ENCODE measurements around the gene BLOC1S4. TPM values are rescaled to one million over a fixed set of nuclear protein-coding genes. Genes with fewer than 3 reads are reported as not detected.

The BLOC1S4 gene
- total RNA-seq, 1 donor from 2014 or later: 20.9 TPM

- peaks cover 11% of the 10 kb centered on the region for H3K27me3 Mint-ChIP-seq (ENCODE audit: unreplicated experiment)
- DNase-seq (ENCODE audit: low spot score): no peak
- TF ChIP-seq, protein P1, sequence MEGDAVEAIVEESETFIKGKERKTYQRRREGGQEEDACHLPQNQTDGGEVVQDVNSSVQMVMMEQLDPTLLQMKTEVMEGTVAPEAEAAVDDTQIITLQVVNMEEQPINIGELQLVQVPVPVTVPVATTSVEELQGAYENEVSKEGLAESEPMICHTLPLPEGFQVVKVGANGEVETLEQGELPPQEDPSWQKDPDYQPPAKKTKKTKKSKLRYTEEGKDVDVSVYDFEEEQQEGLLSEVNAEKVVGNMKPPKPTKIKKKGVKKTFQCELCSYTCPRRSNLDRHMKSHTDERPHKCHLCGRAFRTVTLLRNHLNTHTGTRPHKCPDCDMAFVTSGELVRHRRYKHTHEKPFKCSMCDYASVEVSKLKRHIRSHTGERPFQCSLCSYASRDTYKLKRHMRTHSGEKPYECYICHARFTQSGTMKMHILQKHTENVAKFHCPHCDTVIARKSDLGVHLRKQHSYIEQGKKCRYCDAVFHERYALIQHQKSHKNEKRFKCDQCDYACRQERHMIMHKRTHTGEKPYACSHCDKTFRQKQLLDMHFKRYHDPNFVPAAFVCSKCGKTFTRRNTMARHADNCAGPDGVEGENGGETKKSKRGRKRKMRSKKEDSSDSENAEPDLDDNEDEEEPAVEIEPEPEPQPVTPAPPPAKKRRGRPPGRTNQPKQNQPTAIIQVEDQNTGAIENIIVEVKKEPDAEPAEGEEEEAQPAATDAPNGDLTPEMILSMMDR (IDR thresholded peaks at IDR 0.05; ENCODE audit: unreplicated experiment): no peak
- no peak overlapping the region for H3K27ac Mint-ChIP-seq (ENCODE audit: unreplicated experiment)
- no peak overlapping the region for H3K4me3 Mint-ChIP-seq (ENCODE audit: unreplicated experiment)
- H3K4me1 Mint-ChIP-seq (ENCODE audit: unreplicated experiment): no peaks in the 10 kb centered on the region
- no peaks in the 10 kb centered on the region for H3K9me3 Mint-ChIP-seq (ENCODE audit: unreplicated experiment)
- H3K36me3 Mint-ChIP-seq (ENCODE audit: low read depth, unreplicated experiment): peaks cover 9% of the 10 kb centered on the region
Observed at GRCh38 chr4:6687947-6688878, 27.8 kb upstream of the BLOC1S4 start.

GRCh38 chr4:6688879-6689505 lies 27.0 kb upstream of the BLOC1S4 start:
- H3K4me3 Mint-ChIP-seq (ENCODE audit: unreplicated experiment): no peak overlapping the region
- no peak for DNase-seq (ENCODE audit: low spot score)
- TF ChIP-seq, protein P1 (IDR thresholded peaks at IDR 0.05; ENCODE audit: unreplicated experiment): no peak
- peaks cover 9% of the 10 kb centered on the region for H3K36me3 Mint-ChIP-seq (ENCODE audit: low read depth, unreplicated experiment)
- H3K9me3 Mint-ChIP-seq (ENCODE audit: unreplicated experiment): no peaks in the 10 kb centered on the region
- no peak overlapping the region for H3K27ac Mint-ChIP-seq (ENCODE audit: unreplicated experiment)
- peaks cover 11% of the 10 kb centered on the region for H3K27me3 Mint-ChIP-seq (ENCODE audit: unreplicated experiment)
- H3K4me1 Mint-ChIP-seq (ENCODE audit: unreplicated experiment): peaks cover 6% of the 10 kb centered on the region

DNA sequence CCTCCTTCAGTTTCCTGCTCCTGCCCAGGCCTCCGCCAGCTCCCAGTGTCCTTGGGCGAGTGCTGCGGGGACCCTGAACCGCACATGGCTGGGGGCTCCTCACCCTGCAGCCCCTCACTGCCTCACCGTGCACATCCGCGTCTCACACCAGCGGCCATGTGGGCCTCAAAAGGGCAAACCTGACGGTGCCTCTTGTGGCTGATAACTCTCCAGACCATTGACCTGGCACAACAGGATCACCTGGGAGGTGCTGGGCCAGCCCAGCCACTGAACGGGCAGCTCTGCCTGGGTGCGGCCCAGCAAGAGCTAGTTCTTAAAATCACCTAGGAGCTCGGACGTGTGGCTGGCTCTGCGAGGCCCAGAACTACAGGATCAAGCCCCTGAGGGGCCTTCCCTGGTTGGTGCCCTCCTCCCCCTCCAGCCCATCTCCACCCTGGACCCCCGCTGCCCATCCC lies 26.4 kb upstream of the BLOC1S4 start:
- peaks cover 9% of the 10 kb centered on the region for H3K36me3 Mint-ChIP-seq (ENCODE audit: low read depth, unreplicated experiment)
- DNase-seq (ENCODE audit: low spot score): no peak
- no peaks in the 10 kb centered on the region for H3K9me3 Mint-ChIP-seq (ENCODE audit: unreplicated experiment)
- peaks cover 9% of the 10 kb centered on the region for H3K4me1 Mint-ChIP-seq (ENCODE audit: unreplicated experiment)
- H3K27me3 Mint-ChIP-seq (ENCODE audit: unreplicated experiment): peaks cover 11% of the 10 kb centered on the region
- H3K4me3 Mint-ChIP-seq (ENCODE audit: unreplicated experiment): no peak overlapping the region
- TF ChIP-seq, protein P1 (IDR thresholded peaks at IDR 0.05; ENCODE audit: unreplicated experiment): no peak
- H3K27ac Mint-ChIP-seq (ENCODE audit: unreplicated experiment): no peak overlapping the region

- Mint-ChIP-seq H3K36me3 (ENCODE audit: low read depth, unreplicated experiment) (peaks cover 4% of the 10 kb centered on the region), H3K9me3 (ENCODE audit: unreplicated experiment) (no peaks in the 10 kb centered on the region), H3K27me3 (ENCODE audit: unreplicated experiment) (peaks cover 8% of the 10 kb centered on the region), H3K4me1 (ENCODE audit: unreplicated experiment) (peaks cover 13% of the 10 kb centered on the region), H3K27ac (ENCODE audit: unreplicated experiment) (no peak overlapping the region), H3K4me3 (ENCODE audit: unreplicated experiment) (no peak overlapping the region)
- TF ChIP-seq, protein P1 (IDR thresholded peaks at IDR 0.05; ENCODE audit: unreplicated experiment): no peak
- DNase-seq (ENCODE audit: low spot score): no peak
Observed at GRCh38 chr4:6692379-6692778, 23.6 kb upstream of the BLOC1S4 start.

DNA sequence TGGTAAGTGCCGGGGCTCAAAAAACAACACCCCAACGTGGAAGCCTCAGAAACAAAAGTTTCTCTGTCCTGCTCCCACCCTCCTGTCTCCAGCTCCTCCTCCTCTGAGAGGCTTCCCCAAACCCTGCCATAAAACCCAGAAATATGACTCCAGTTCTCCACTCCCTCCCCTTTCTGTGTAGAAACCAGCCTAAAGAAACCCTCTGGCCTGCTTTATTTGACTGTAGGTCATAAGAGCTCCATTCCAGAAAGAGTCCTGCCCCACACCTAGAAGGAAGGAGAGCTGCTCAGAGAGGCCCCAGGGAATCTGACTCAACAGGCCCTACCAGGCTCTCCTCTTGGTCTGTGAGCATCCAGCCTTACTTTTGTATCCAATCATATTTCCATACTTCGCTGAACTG lies 23.2 kb upstream of the BLOC1S4 start:
- Mint-ChIP-seq H3K4me3 (ENCODE audit: unreplicated experiment) (no peak overlapping the region), H3K27me3 (ENCODE audit: unreplicated experiment) (peaks cover 8% of the 10 kb centered on the region), H3K4me1 (ENCODE audit: unreplicated experiment) (peaks cover 13% of the 10 kb centered on the region), H3K36me3 (ENCODE audit: low read depth, unreplicated experiment) (peaks cover under 1% of the 10 kb centered on the region), H3K9me3 (ENCODE audit: unreplicated experiment) (no peaks in the 10 kb centered on the region), H3K27ac (ENCODE audit: unreplicated experiment) (no peak overlapping the region)
- DNase-seq (ENCODE audit: low spot score): no peak
- TF ChIP-seq, protein P1 (IDR thresholded peaks at IDR 0.05; ENCODE audit: unreplicated experiment): no peak
